Muscle of leg (tissue), 11 donors: ENCODE data around the gene CCDC124. TPM values are rescaled to one million over a fixed set of nuclear protein-coding genes. Genes with fewer than 3 reads are reported as not detected.

Experiments
- DNase-seq: peaks from one replicate; pipeline ENCODE4 v3.0.0; 2013
- H3K27ac ChIP-seq: one replicate; pipeline ENCODE4 v1.5.1; 2013; ENCODE audit warnings: mild to moderate bottlenecking, low read length, control low read depth
- H3K27me3 ChIP-seq: one replicate; pipeline ENCODE4 v1.6.1; 2013; ENCODE audit warnings: low read length; ENCODE audit not compliant: control insufficient read depth, insufficient read depth
- H3K36me3 ChIP-seq: one replicate; pipeline ENCODE4 v1.6.1; 2013; ENCODE audit warnings: low read length; ENCODE audit not compliant: control insufficient read depth, insufficient read depth
- H3K4me1 ChIP-seq: one replicate; pipeline ENCODE4 v1.6.1; 2013; ENCODE audit warnings: low read length; ENCODE audit not compliant: control insufficient read depth, insufficient read depth
- H3K4me3 ChIP-seq: one replicate; pipeline ENCODE4 v1.5.1; 2013; ENCODE audit warnings: low read length, control low read depth
- H3K9me3 ChIP-seq: replicated peaks from 2 replicates; pipeline ENCODE4 v1.6.1; 2013; ENCODE audit warnings: low read depth, low read length; ENCODE audit not compliant: control insufficient read depth
- WGBS: methylation state at CpG from one replicate; pipeline ENCODE4 v1.1.5; 2013; ENCODE audit warnings: missing lambda C conversion rate; ENCODE audit not compliant: insufficient coverage; 5-methylcytosine and 5-hydroxymethylcytosine counted together
- polyA plus RNA-seq, 8 donors: library from polyadenylated mRNA; unstranded; fragments of 120-200 nt; gene quantifications; one replicate each; pipeline versions ENCODE4 v1.2.1 to v1.2.3, GENCODE V29; 2013; ENCODE audit warnings: inconsistent platforms in 1 of 8, low replicate concordance in 1 of 8; ENCODE audit not compliant: insufficient read length in 8 of 8, insufficient read depth in 1 of 8
- total RNA-seq: library from RNA; stranded (reverse); fragments of 120-200 nt; gene quantifications from one replicate; pipeline ENCODE4 v1.2.4, GENCODE V29; 2013

CCDC124 gene
- total and polyA plus RNA-seq, 9 donors: 16.4 to 78.0 (median 68.9) TPM

- no peak overlapping the region for H3K27ac ChIP-seq
- H3K4me1 ChIP-seq: peaks cover 43% of the 10 kb centered on the region
- H3K27me3 ChIP-seq: peaks cover 82% of the 10 kb centered on the region
- WGBS: 51% methylated on average over 5 of the region's 7 CpGs
- no peak for DNase-seq
- no peaks in the 10 kb centered on the region for H3K9me3 ChIP-seq
- H3K4me3 ChIP-seq: no peak overlapping the region
- H3K36me3 ChIP-seq: no peaks in the 10 kb centered on the region
These were observed 20.5 kb downstream of the CCDC124 start for GRCh38 chr19:17953316-17953801.

- H3K36me3 ChIP-seq: no peaks in the 10 kb centered on the region
- DNase-seq: no peak
- H3K9me3 ChIP-seq: no peaks in the 10 kb centered on the region
- H3K4me1 ChIP-seq: peaks cover 38% of the 10 kb centered on the region
- H3K27me3 ChIP-seq: peaks cover 77% of the 10 kb centered on the region
- no peak overlapping the region for H3K27ac ChIP-seq
- WGBS: no CpG with 5 or more reads among the region's 4 CpGs
- H3K4me3 ChIP-seq: no peak overlapping the region
These were observed 21.1 kb downstream of the CCDC124 start for GRCh38 chr19:17953869-17954268.

GRCh38 chr19:17954401-17954800, 21.6 kb downstream of the CCDC124 start:
- H3K27ac ChIP-seq: no peak overlapping the region

GRCh38 chr19:17957149-17957849, 24.5 kb downstream of the CCDC124 start:
- no peaks in the 10 kb centered on the region for H3K36me3 ChIP-seq
- peaks cover 8% of the 10 kb centered on the region for H3K4me1 ChIP-seq
- peaks cover 44% of the 10 kb centered on the region for H3K27me3 ChIP-seq
- 84% methylated on average over 3 of the region's 3 CpGs for WGBS
- H3K9me3 ChIP-seq: no peaks in the 10 kb centered on the region
- no peak overlapping the region for H3K27ac ChIP-seq
- DNase-seq: no peak
- H3K4me3 ChIP-seq: no peak overlapping the region

More at GRCh38 chr19:17954401-17954800, 21.6 kb downstream of the CCDC124 start:
- Histone ChIP-seq H3K4me1 (peaks cover 33% of the 10 kb centered on the region), H3K27me3 (peaks cover 72% of the 10 kb centered on the region), H3K9me3 (no peaks in the 10 kb centered on the region), H3K4me3 (no peak overlapping the region), H3K36me3 (no peaks in the 10 kb centered on the region)
- WGBS: 79% methylated on average over 7 of the region's 7 CpGs
- DNase-seq: no peak

- Histone ChIP-seq H3K4me3 (no peak overlapping the region), H3K9me3 (no peaks in the 10 kb centered on the region), H3K4me1 (peaks cover 2% of the 10 kb centered on the region), H3K27ac (no peak overlapping the region), H3K36me3 (no peaks in the 10 kb centered on the region), H3K27me3 (peaks cover 38% of the 10 kb centered on the region)
- no peak for DNase-seq
These were observed 25.1 kb downstream of the CCDC124 start for GRCh38 chr19:17957885-17958284.

GRCh38 chr19:17963936-17964691, 31.3 kb downstream of the CCDC124 start:
- H3K27ac ChIP-seq: no peak overlapping the region
- no peak for DNase-seq
- H3K27me3 ChIP-seq: peaks cover 42% of the 10 kb centered on the region
- 45% methylated on average over 10 of the region's 13 CpGs for WGBS
- no peaks in the 10 kb centered on the region for H3K36me3 ChIP-seq
- no peaks in the 10 kb centered on the region for H3K9me3 ChIP-seq
- peaks cover 18% of the 10 kb centered on the region for H3K4me1 ChIP-seq
- no peak overlapping the region for H3K4me3 ChIP-seq

GRCh38 chr19:17965370-17966128, 32.7 kb downstream of the CCDC124 start:
- H3K4me1 ChIP-seq: peaks cover 18% of the 10 kb centered on the region
- no peaks in the 10 kb centered on the region for H3K9me3 ChIP-seq
- H3K27me3 ChIP-seq: peaks cover 42% of the 10 kb centered on the region
- no peak overlapping the region for H3K4me3 ChIP-seq
- no peaks in the 10 kb centered on the region for H3K36me3 ChIP-seq
- no peak for DNase-seq
- WGBS: 65% methylated on average over 9 of the region's 11 CpGs
- no peak overlapping the region for H3K27ac ChIP-seq

GRCh38 chr19:17966129-17966483, 33.3 kb downstream of the CCDC124 start:
- H3K27ac ChIP-seq: no peak overlapping the region
- H3K27me3 ChIP-seq: peaks cover 42% of the 10 kb centered on the region
- H3K4me1 ChIP-seq: peaks cover 18% of the 10 kb centered on the region
- H3K9me3 ChIP-seq: no peaks in the 10 kb centered on the region
- no CpG with 5 or more reads among the region's 2 CpGs for WGBS
- DNase-seq: no peak
- H3K4me3 ChIP-seq: no peak overlapping the region
- no peaks in the 10 kb centered on the region for H3K36me3 ChIP-seq

- H3K36me3 ChIP-seq: no peaks in the 10 kb centered on the region
- 2% methylated on average over 29 of the region's 59 CpGs for WGBS
- H3K27me3 ChIP-seq: peaks cover 42% of the 10 kb centered on the region
- no peaks in the 10 kb centered on the region for H3K9me3 ChIP-seq
- H3K4me1 ChIP-seq: peaks cover 18% of the 10 kb centered on the region
- H3K27ac ChIP-seq: no peak within 1 kb of the TSS
- peak within 1 kb of the TSS; percentile 37 for H3K4me3 ChIP-seq
- peak; percentile 47 for DNase-seq
These were observed 33.9 kb downstream of the CCDC124 start, which contains the start of gene KCNN1 for GRCh38 chr19:17966550-17967256. TSS of gene KCNN1 (plus strand) at chr19:17967107. CDS start at chr19:17973889, 6,782 bp downstream.
